HG02885 (cell line): Measurements from ENCODE around the gene STX1B.
"Not testable (repeated sequence)": the region's sequence is repeated elsewhere in the genome, so short reads cannot be mapped to it uniquely, and the experiment has no call there.

Source experiments
- ATAC-seq: cut with Tn5 transposase; IDR thresholded peaks from one replicate; pipeline ENCODE4 v1.9.1; 2021; ENCODE audit warnings: mild to moderate bottlenecking; ENCODE audit not compliant: unreplicated experiment, poor library complexity

STX1B gene

GRCh38 chr16:31017756-31018155 is 7.3 kb upstream of the STX1B start:
- not testable (repeated sequence) for ATAC-seq

DNA sequence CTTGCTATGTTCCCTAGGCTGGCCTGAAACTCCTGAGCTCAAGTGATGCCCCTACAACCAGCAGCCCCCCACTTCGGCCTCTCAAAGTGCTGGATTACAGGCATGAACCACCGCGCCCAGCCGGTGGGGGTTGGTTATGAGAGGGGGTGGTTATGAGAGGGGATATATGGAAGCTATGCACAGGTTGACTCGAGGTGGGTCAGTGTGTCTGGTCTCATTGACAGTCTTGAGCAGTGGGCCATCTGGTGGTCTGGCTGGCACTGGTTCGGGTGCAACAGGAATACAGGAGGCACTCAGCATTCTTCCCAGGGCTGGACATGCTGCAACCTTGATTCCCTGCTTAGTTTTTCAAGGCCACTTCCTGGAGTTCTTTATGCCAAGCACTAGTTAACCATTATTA is 5.6 kb upstream of the STX1B start:
- no peak for ATAC-seq

- not testable (repeated sequence) for ATAC-seq
These were observed 2.9 kb upstream of the STX1B start for GRCh38 chr16:31013292-31013691.

DNA sequence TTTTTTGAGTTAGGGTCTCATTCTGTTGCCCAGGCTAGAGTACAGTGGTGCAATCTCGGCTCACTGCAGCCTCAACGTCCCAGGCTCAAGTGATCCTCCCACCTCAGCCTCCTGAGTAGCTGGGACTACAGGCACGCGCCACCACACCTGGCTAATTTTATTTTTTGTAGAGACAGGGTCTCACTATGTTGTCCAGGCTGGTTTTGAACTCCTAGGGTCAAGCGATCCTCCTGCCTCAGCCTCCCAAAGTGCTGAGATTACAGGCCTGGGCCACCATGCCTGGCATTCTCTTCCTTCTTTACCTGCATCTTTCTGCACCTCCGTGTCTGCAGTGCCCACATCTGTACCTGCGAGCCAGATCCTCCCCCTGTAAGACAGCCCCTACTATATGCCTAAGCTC is 1.4 kb upstream of the STX1B start:
- ATAC-seq = not testable (repeated sequence)

GRCh38 chr16:31009894-31010584 is 399 bp downstream of the STX1B start:
- ATAC-seq = no peak

GRCh38 chr16:31009120-31009519 is 1.3 kb downstream of the STX1B start:
- ATAC-seq = no peak

DNA sequence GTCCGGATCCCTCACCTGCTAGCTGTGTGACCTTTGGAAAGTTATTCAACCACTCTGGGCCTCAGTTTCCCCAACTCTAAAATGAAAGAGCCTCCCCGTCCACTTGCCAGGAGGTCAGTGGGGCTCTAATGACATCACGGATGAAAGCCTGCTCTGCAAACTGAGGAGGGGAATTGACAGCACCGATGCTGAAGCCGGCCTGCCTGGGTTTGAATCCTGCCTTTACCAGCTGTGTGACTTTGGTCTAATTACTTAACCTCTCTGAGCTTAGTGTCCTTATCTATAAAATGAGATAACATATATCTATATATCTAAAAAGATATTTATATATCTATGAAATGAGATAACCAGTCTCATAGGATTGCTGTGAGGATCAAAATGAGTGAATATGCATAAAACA is 1.9 kb downstream of the STX1B start:
- ATAC-seq = no peak

DNA sequence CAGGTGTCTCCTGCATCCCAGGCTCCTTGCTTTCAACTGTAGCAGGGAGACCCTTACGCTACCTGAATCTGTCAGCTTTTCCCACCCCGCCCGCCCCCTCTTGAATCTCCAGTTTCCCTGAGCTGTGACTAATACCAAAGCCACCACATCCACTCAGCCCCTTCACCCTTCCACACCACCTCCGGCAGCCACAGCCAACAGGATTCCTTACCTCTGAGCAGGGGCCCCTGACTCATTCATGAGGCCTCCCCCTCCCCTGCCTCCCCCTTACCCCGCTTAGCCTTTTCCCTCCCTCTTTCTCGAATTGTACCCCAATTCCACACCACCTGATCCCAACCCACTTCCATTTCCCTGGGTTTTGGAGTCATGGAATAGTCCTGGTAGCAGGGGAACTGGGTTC is 2.3 kb downstream of the STX1B start:
- no peak for ATAC-seq

DNA sequence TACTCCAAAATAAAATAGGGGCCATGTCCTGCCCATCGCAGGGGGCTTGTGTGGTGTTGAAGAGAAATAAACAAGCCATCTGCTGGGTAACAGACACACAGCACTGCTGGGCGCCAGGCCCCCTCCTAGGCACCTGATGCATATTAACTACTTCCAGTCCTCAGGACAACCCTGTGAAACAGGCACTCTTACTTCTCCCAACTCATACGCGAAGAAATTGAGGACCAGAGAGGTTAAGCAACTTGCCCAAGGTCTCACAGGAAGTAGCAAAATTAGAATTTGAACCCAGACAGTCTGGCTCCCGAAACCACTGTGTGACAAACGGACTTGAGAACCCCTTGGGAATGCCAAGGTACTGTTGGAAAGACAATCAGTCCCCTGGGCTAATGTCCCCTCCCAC is 2.8 kb downstream of the STX1B start:
- ATAC-seq = no peak

DNA sequence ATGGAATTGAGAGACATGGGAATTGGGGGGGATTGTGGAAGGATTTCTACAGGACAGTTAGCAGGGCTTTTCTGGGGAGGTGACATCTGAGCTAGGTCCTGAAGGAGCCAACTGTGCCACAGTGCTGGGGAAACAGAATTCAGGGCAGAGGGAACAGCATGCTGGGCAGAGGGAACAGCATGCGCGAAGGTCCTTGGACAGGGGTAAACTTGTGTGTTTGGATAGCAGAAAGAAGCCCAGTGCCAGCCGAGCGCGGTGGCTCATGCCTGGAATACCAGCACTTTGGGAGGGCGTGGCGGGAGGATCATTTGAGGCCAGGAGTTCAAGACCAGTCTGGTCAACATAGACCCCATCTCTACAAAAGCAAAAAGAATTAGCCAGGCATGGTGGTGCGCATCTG is 3.8 kb downstream of the STX1B start:
- ATAC-seq = no peak

DNA sequence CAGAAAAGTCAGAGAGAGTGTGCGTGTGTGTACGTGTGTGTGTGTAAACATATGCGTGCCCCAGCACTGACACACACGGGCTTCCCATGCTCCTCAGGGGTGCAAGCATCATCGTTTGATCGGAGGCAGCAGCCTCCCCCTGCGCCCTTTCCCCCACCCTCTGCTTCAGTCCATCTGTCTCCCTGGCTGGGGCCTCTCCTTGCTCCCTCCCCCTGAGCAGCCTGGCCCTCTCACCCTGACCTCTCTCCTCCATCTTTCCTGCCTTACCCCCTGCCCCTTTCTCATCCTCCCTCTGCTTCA is 4.4 kb downstream of the STX1B start:
- no peak for ATAC-seq

- no peak for ATAC-seq
These were observed 4.9 kb downstream of the STX1B start for GRCh38 chr16:31005350-31006085.

GRCh38 chr16:31004658-31005057 is 5.8 kb downstream of the STX1B start:
- ATAC-seq = no peak

- no peak for ATAC-seq
These were observed 6.7 kb downstream of the STX1B start for GRCh38 chr16:31003744-31004143.

- no peak for ATAC-seq
These were observed 7.5 kb downstream of the STX1B start for GRCh38 chr16:31002862-31003341.

DNA sequence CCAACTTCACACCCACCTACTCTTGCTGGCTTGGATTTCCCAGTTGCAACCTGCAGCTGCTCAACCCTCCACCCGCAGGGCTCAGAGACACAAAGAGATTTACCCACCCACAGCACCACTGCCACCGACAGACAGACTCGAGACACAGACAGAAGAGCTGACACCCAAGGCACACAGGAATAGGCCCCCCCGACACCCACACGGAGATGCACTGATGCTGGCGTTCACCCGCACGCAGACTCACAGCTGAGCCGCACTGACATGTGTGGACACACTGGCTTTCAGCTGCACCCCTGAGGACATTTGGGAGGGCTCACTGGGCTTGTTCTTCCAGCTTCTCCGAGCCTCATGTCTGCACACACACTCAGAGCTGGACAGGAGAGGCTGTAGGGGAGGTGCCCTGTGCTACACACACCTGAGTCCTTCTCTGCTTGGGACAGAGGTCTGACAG is 8.2 kb downstream of the STX1B start:
- ATAC-seq = no peak

- ATAC-seq = no peak
These were observed 8.8 kb downstream of the STX1B start for GRCh38 chr16:31001507-31002249.

DNA sequence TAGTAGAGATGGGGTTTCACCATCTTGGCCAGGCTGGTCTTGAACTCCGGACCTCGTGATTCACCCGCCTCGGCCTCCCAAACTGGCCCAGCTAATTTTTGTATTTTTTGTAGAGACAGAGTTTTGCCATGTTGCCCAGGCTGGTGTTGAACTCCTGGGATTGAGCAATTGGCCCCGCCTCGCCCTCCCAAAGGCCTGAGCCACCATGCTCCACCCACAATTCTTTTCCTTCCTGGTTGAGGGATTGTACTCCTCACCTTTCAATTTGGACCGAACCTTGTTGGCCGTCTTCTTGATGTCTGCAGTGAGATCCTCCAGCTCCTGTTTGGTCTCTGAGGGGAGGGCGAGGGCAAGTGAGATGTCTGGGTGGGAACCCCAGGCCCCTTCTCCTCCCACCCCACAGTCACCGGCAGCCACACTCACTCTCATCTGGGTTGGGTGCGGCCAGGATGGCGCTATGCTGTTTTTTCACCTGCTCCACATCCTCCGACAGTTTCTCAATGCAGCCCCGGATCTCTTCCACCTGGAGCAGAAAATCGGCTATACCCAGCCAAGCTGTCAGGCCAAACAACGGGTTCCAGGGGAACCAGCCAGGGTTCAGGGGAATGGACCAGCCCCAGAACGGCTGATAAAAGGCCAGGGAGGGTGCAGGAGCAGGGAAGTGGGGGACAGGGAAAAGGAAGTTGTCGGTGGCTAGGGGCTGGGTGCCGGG is 9.6 kb downstream of the STX1B start:
- ATAC-seq = no peak

DNA sequence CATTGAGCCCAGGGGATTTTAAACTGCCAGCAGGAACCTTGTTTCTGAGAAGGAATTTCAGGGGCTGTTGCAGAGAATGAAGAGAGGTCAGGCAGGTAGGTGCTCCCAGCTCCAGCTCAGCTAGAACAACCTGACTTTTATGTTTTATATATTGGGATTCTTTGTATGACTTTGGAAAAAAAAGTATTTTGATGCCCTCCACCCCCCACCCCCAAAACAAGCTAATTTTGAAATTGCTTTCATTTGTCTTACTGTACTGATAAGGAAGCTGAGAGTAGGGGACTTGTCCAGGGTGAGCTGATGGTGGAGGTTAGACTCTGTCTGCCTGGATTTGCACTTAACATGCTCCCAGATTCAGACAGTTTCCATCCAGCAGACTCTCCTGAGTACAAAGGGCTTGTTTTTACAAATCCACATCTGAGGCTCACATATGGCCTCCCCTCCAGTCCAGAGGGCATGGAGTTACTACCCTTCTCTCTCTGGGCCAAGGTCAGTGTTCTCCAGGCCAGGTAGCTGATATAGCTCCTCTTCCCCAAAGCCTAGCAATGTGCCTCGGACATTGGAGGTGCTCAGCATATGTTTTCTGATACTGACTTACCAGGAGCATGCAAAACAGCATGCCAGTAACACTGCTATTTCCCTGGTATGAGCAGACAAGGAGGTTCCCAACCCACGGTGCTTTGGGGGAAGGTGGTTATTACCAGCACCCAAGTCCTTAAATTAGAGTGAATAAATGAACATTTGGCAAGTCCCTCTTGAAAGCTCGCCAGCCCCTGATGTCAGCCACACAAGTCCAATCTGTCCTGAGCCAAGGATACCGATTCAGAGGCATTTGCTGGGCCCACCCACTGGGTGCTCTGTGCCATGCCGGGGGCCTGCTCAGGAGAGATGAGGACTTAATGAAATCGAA is 11.3 kb downstream of the STX1B start:
- ATAC-seq = no peak
